ENCODE data around the gene CD79A.

DNA sequence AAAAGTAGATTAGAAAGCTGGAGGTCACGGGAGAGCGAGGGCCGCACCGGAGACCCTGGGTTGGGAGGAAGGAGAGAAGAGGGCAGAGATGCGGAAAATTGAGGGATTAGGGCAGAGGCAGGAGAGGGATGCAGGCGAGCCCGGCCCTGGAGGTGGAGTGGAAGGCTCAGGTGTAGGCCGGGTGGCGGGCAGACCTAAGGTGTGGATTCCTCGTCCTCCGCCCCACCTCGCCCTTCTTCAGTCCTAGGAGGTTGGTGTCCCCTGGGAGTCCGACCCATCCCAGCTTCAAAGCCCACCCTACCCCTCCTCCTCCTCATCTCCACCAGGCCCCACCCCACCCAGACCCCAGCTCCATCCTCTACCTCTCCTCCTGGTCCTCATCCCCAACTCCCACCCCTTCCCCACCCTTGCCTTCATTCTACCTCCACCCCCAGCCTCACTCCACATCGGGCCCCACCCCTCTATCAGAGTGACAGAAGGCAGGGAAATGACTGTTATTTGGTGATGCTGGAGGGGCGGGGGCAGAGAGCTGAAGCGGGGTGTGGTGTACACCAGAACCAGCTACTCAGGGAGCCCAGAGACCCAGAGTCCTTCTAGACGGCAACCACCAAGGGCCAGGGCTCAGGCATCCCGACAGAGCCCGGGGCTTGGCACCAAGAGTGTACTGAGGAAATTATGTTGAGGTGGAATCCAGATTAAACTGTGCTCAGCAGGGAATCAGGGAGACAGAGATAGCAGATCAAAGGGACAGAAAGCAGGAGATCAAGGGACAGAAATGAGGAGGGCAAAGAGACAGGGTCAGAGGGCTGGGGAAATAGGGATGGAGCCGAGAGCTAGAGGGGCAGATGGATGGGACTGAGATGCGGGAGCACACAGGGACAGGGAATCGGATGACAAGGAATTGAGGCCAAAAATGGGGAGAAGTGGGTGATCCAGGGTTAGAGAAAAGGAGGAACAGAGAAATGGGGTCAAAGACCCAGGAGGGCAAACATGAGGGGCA is 44.8 kb downstream of the CD79A start:
- no peak for TF ChIP-seq CTCF (IDR thresholded peaks at IDR 0.05)
- no peak for TF ChIP-seq POLR2AphosphoS5 (IDR thresholded peaks at IDR 0.05)
- TF ChIP-seq POLR2A (IDR thresholded peaks at IDR 0.05) = no peak
